NCI-H1105 treated with DMSO at 0.1 percent for 48 hours (cell line): ENCODE results near the gene MEOX2.

Experiments
- DNase-seq: peaks from one replicate; lab custom pipeline; 2025; lab: John Stamatoyannopoulos, UW

The MEOX2 gene

DNA sequence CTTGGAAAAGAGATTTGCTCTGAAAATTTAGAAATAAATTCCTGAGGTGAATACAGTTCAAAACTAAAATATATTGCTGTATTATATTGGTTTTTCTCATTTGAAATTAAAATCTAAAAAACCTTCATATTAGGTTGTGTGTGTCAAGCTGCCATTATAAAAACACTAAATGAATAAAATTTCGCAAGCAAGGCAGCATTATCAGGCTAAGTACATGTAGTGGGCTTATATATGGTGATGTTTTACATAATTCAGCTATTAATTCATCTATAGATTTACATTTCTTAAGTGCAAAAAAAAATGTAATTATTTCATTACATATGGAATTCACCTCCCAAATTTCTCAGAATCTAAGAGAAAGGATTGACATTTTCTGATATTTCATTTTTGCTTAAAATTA lies 5.3 kb downstream of the MEOX2 start:
- DNase-seq, result no peak

DNA sequence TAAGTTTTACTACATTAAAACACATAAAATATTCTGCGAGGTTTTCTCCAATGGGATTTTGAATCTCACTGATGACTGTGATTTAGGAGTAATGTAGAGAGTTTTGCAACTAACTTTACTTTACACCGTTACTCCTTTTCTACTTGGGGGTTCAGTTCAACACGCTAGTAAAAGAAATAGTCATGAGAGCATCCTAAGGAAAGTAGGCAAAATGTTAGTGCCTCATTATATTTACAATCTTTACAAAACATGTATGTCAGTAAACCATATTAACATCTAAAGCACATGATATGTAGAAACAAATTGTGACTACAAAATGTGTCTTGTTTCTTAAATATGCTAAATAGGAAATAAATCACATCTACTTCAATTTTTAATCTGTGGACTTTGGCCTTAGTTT lies 6.0 kb downstream of the MEOX2 start:
- DNase-seq, result no peak

DNA sequence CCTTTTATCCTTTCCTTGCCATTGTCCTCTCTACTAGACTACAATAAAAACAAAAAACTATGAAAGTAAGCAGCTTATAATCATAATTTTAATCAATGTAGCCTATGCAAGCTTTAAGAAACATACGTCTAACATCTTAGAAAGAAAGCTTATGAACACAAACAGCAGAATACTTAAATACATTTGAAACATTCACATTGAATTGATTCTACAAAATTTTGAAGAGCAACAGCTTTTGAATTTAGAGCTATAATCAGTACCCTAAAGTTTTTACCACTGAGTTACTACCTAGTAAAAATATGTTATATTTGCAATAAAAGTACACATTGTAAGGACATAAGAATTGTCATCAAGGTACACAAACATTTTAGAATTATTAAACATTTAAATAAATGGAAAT lies 7.2 kb downstream of the MEOX2 start:
- DNase-seq, result no peak

DNA sequence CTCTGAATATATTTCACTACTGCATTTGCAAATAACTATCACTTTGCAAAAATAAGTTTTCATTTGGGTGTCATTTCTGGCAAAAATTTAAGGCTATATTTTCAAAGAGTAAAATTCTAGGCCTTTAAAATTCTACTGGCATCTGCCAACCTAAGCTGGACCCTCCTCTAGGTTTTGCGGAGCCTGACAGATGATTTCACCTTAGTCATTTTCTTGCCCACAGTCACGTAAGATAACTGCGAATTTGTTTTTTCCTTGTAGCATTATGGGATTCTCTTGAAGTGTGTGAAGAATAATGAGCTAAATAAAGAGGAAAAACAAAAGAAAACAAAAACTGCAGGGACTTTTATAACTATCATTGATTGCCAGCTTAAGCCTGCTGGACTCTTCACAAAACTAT lies 7.8 kb downstream of the MEOX2 start:
- no peak for DNase-seq

DNA sequence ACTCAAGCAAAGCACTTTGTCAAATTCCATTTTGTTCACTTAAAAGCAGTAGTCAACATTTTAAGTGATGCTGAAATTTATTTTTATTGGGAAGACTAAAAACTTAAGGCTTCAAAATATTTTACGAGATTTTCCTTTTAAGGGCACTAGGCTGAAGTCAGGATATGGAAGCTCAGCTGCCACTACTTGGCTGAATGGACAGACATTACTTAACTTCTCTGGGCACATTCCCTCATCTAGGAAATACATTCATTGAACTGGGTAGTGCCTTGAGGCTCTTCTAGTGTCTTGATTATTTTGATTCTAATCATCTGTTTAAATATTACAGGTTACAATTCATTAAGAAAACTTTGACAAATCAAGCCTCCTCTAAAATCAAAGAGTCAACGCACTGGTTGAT lies 11.1 kb downstream of the MEOX2 start:
- DNase-seq, result no peak

DNA sequence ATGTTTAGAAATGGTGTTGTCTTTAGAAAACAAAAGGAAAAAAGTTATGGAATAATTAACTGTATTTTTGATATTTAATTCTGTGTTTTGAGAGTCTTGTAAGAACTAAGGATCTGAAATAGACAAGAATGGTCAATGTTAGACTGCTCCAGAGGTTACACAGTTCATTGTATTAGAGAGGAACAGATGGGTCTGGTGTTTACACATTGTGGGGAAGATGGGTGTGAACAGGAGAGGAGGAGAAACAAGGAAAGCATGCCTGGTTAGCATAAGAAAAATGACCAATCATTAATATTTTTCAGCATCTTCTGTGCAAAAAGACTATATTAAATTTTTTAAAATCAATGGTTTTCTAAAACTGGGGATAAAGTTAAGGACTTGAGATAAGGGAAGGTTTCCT lies 11.9 kb downstream of the MEOX2 start:
- DNase-seq, result no peak

DNA sequence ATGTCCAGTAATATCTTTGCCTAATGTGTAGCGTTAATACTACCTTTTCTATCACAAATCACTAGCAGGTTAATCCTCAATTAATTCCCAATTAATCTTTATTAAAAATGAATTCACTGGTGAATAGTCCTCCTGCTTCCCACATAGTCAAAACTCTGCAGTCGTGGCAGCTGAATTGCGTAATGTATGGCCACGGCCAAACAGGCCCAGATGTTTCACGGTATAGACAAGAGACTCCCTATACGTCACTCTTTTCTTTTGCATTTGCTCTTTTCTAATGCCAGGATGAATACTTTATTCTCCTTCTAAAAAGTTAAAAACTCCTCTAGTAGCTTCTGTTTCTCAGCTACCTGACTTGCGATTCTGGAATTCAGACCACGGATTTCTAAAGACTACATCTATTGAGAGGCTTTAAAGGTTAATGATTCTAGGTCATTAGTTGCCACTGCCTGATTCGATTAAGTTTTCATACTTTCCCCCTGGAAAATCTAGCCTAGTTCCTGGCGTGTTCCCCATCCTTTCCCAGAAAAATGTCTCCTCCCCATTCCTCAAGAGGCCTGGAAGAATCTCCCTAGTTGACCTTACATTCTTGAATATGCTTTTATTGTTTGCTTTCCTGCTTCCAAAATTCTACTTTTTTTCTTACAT lies 16.9 kb downstream of the MEOX2 start:
- DNase-seq, result no peak

DNA sequence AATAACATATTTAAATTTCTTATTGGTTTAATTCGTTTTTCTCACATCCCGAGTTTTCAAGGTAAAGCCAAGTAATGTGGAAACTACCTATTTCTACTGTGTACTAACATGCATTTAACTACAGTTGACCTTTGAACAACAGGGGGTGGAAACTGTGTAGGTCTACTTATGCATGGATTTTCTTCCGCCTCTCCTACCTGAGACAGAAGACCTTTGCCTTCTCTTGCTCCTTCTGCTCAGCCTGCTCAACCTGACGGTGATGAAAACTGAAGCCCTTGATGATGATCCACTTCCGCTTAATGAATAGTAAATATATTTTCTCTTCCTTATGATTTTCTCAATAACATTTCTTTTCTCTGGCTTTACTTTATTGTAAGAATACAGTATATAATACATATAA lies 18.5 kb downstream of the MEOX2 start:
- DNase-seq, result no peak

DNA sequence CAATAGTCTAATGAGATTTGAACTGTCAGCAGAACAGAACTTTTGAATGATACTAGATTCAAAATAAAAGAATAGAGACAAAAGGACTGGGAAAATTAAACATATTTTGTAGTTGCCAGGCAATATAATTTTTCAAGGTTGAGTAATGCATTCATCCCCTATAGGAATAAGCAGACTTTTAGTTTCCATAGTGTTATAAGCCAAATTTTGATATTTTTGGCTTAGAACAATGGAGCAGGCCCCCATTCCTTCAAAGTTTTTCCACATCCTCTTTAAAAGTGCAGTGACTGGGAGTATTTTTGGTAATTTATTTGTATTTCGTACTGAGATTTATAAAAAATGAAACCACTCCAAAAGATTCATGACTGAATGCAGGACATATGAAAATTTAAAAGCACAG lies 24.0 kb downstream of the MEOX2 start:
- no peak for DNase-seq

DNA sequence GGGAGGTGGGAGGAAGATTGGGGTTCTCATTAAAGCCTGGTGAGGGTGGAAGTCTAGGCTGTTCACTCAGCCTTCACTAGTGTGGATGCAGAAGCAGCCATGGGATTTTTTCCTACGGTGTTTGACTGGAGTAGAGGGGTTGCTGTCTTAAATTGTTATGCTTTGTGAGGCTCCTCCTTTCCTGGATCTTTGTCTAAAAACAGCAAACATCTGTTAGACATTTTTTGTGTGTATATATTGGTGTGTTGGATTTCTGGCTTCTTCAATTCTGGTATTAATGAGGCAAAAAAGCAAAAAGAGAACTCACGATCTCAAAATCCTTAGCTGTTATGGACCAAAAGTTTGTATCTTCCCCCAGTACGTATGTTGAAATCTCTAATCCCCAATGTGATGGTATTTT lies 28.2 kb downstream of the MEOX2 start:
- no peak for DNase-seq

DNA sequence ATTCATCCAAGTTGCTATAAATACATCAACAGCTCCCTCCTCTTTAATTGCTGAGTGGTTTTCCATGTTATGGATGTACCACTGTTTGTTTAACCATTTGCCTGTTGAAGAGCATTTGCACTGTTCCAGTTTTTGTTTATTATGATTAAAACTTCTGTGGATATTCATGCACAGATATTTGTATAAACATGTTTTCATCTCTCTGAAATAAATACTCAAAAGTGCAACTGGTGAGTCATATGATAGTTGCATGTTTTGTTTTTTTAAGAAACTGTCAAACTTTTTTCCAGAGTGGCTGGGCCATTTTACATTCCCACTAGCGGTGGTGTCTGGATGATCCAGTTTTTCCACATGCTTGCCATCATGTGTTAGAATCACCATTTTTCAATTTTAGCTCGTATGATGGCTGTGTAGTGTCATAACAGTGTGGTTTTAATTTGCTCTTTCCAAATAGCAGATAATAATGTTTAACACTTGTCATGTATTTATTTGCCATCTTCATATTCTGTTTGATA lies 33.6 kb downstream of the MEOX2 start:
- peak; percentile 33 for DNase-seq

DNA sequence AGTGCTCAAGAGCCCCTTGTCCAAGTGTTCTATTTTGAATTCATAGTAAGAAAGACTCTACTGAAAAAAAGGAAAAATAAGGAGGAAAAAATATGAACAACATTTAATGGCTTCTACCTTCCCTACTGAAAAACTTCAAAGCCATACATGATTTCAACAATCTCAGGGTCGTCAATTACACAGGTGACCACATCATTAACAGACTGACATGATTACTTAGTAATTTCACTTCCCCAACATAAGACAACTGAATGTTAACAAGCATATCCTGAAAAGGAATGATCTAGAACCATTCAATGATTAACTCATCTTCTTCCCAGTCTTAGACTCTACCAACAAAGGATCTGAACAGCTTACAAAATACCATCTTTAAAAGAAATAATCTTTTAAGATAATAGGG lies 34.8 kb downstream of the MEOX2 start:
- DNase-seq, result no peak

DNA sequence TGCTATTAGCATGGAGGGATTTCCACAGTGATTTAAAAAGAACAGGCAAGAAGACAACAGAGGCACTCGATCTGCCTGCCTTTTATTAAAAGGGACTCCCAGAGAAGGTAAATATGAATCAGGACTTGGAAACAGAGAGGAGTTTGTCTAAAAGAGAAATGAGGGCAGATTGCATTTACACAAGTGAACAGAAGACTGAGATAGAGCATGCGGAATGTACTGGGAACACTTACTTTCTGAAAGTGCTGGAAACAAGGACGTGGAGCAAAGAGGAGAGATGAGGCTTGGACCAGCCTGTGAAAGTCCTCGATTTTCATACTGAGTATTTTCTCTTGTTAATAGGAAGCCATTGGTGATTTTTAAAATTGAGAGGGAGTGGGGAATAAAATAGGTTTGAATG lies 35.7 kb downstream of the MEOX2 start:
- DNase-seq, result no peak

DNA sequence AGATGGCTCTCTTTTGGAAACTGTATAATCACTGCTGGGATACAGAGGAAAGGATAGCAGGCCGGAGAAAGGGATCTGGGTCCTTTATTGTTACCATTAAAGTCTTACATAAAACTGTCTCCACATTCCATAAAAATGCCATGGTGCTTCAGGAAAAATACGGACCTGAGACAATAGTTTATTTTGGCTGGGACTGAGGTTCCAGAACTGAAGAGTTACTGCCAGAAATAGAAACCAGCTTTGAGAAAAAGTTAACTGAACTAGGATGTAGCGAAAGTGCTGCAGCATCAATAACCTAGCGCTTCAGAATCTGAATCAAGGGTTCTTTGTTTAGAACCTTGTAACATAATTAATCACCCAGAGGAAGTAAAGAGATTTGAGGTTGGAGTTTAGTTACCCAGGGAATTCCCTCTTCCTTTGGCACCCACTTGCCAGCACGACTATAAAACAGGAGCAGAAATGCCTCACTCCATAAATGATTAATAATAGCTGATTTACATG lies 38.0 kb downstream of the MEOX2 start:
- no peak for DNase-seq

DNA sequence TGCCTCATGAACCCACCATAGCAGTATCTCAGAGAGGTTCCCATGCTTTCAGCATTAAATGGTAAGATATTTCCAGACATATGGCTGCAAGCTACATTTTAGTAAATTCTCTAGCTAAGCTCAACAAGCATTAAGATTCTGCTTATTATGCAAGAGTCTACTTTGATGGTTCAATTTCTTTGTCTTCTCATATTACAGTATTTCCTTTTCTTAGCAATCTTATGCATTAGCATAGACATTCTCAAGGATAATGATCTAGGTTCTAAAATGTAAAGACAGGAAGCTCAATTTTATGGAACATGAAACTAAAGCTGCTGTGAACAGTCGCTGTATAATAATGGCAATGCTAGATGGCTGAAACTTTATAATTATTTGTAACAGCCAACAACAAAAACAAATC lies 39.2 kb downstream of the MEOX2 start:
- no peak for DNase-seq

DNA sequence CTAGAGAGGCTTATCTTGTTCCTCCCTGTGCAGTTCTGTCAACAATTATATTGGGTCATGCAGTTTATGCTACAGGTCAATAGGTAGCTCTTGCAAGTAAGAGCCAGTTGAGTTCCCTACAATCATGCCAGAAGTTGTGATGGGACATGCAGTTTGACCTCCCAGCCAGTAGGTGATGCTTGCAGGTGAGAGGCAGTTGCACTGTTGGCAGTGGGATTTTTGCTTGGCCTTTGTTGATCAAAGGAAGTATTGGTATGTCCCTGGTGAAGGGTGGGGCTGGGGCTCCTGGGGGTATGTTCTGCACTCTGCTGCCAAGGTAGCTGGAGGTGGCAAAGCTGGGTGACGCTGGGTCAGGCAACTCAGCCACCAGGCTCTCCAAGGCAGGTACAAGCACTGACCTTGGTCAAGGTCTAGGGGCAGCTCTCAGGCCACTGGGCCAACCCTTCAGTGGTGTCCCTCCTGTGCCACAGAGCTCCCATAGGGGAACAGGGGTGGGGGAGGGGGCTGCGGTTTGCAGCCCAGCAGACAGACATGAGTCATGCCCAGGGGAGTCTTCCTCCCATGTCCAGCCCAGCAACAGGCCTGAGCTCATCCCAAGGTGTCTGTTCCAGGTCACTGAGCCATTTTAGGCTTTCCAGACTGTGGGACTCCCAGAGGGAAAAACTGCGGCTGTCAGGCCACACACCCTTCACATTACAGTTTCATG lies 43.3 kb downstream of the MEOX2 start:
- DNase-seq, result no peak

DNA sequence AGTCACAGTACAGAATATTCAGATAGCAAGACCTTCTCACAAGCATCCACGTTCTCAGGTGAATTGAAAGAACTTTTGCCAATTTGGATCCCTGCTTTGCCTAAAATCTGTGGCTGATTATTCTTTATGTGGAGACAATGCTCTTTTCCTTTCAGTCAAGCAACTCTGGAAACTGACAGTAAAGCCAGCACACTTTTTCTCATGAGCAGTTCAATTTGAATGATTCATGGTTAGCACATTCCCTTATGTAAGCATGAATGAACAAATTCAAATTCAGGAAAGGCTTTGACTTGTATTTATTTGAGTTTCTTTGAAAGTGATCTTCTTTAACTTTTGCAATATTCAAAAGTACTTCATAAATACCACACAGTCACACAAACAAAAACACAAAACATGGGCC lies 57.6 kb downstream of the MEOX2 start:
- DNase-seq, result no peak

DNA sequence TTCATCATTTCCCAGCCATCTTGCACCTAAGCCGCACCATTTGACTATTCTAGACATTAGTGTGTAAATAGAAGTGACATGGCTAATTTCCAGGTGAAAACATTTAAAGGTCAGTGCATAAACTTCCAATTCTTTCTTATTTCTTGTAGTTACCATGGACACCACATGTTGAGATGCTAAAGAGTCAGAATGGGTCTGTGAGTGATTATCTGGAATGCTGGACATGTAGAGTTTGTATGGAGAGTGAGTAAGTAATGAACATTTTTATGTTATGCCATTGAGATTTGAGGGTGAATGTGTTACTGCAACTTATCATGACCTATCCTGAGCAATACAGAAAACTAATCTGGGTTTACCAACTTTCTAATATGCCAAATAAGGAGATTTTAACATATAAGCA lies 60.4 kb downstream of the MEOX2 start:
- DNase-seq, result no peak

DNA sequence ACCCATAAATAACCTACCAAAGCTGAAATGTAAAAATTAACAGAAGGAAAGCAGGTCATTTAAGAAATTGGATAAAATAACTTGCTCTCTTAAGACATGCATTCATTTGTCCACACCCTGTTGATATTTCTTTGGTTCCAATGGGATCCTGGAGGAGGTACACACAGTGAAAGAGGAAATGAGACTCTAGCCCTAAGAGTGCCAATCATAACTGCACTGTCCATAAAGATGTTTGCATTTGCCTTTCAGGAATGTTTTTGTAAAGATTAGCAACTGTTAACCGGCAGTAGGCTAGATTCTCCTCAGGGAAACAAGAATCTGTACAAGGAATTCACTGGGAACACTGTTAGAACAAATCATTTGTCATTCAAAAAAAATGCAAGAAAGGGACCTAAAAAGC lies 61.0 kb downstream of the MEOX2 start:
- DNase-seq, result no peak

DNA sequence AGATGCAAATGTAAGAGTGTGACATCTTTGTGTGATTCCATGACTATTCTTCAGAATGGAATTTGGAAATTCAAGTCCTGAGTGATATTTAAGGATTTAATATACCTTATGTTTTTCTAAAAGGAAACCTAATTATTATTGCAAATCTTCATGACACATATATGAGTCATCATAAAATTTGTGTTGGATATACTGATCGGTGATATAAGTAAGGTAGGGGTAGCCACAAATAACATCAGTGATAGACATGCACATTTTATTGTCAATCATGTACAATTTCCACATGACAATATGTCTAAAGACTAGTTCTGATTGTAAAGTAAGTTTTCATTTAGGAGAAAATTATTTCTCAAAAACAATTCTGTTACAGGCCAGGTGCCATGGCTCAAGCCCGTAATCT lies 65.0 kb downstream of the MEOX2 start:
- no peak for DNase-seq

DNA sequence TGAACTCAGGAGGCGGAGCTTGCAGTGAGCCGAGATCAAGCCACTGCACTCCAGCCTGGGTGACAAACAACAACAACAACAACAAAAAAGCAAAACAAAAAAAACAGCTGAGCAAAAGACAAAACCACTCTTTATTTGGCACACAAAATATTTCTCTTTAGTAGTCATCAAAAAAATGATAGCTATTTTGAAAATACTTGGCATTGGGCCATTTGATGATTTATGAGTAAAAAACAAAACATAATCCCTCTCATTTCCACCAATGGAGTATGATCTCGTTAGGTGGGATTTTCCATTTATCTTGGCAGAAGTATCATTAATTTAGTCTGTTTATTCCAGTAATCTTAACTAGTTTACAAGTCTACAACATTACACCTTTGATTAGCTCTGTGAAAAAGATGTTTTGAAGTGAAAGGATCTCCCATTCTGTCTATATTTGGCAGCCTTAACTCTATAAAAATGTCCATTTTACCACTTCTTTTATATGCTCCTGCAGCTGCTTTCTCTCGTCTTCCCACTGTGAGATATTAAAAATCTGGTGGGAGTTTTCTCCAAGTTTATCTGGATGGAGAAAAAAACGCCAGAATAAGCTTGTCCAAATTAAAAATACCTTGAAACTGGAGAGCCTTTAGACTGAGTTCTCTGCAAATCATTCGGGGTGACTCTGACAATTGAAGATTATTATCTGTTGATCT lies 65.8 kb downstream of the MEOX2 start:
- no peak for DNase-seq

DNA sequence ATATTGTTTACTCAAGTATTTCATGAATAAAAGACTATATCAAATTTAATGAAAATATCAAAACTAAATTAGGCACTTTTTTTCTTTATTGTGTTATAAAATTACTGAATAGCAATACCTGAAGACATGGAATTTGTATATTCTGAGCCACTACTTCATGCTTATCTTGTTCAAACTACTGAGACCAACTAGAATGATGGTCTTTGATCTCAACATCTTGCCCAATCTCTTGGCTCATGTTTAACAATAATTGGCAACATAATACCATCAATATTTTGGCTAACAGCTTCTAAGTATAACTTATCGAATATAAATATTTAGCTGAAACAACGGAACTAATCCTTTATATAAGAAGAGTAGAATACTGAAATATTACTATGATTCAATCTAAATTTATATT lies 68.2 kb downstream of the MEOX2 start:
- no peak for DNase-seq

DNA sequence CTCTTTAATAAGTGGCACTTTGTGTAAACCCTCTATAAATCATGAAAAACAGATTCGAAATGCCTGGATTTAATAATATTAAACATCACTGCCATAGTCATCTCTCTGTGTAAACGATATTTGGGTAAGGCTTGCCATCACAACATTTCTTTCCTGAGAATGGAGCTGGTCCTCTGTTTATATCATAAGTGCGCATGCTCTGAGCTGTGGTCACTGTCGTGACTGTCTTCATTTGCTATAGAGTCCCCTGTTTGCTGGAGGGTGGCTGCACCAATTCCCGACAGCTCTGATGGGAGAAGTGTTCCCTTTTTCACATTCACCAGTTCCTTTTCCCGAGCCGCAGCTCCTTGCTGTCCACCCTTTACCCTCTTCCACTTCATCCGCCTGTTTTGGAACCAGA lies 74.3 kb downstream of the MEOX2 start:
- no peak for DNase-seq
